Activated CD4-positive, alpha-beta T cell treated with anti-CD3 and anti-CD28 coated beads, Interleukin-2, amount 10 ng/mL, durations not matched to agents 7 days and 5 days (primary cell): ENCODE measurements around the gene LDLRAD4. TPM values are rescaled to one million over a fixed set of nuclear protein-coding genes. Genes with fewer than 3 reads are reported as not detected.

Experiments
- CTCF ChIA-PET: fragments of 350-600 bp; sonication (Branson Sonifier 250); formaldehyde crosslinking; loops from one replicate; lab custom pipeline; 2021; ENCODE audit warnings: antibody characterized with exemption; lab: Charles Lee
- POLR2A ChIA-PET: fragments of 350-600 bp; sonication (Branson Sonifier 250); formaldehyde crosslinking; loops from one replicate; lab custom pipeline; 2021; ENCODE audit warnings: antibody characterized with exemption; lab: Charles Lee
- DNase-seq: peaks from one replicate; pipeline ENCODE4 v3.0.0-alpha.2; 2020
- H3K27ac Mint-ChIP-seq: one replicate; pipeline ENCODE4 v1.8.0; 2021; ENCODE audit warnings: mild to moderate bottlenecking, moderate library complexity, mixed read lengths
- H3K27me3 Mint-ChIP-seq: one replicate; pipeline ENCODE4 v1.8.0; 2021; ENCODE audit warnings: mixed read lengths
- H3K36me3 Mint-ChIP-seq: one replicate; pipeline ENCODE4 v1.8.0; 2021; ENCODE audit warnings: low read depth, mixed read lengths
- H3K4me1 Mint-ChIP-seq: one replicate; pipeline ENCODE4 v1.8.0; 2021; ENCODE audit warnings: mixed read lengths
- H3K4me3 Mint-ChIP-seq: one replicate; pipeline ENCODE4 v1.8.0; 2021; ENCODE audit warnings: mild to moderate bottlenecking, moderate library complexity, mixed read lengths
- H3K9me3 Mint-ChIP-seq: one replicate; pipeline ENCODE4 v1.8.0; 2021; ENCODE audit warnings: mixed read lengths
- total RNA-seq, 2 experiments: library from RNA; stranded (reverse); gene quantifications; one replicate each; pipeline ENCODE4 v1.2.3, GENCODE V29; 2021

Gene LDLRAD4
- total RNA-seq, 2 experiments from 2014 or later, result 23.8 to 28.6 TPM

GRCh38 chr18:13374468-13375301 lies 156.1 kb downstream of the LDLRAD4 start:
- ChIA-PET POLR2A (interaction anchor here (0.6 kb wide), 1 partner anchor 9 kb away, joined by 3 read pairs; no protein-coding TSS in a partner anchor), CTCF (interaction anchor here (0.5 to 3.3 kb wide), 7 partner anchors 8 to 195 kb away, joined by 3 to 10 read pairs (median 4); no protein-coding TSS in a partner anchor)
- Mint-ChIP-seq H3K27me3 (no peaks in the 10 kb centered on the region), H3K36me3 (no peaks in the 10 kb centered on the region), H3K4me3 (no peak overlapping the region), H3K27ac (peak overlapping the region; percentile 87), H3K9me3 (no peaks in the 10 kb centered on the region), H3K4me1 (peaks cover 85% of the 10 kb centered on the region)
- DNase-seq, result no peak

DNA sequence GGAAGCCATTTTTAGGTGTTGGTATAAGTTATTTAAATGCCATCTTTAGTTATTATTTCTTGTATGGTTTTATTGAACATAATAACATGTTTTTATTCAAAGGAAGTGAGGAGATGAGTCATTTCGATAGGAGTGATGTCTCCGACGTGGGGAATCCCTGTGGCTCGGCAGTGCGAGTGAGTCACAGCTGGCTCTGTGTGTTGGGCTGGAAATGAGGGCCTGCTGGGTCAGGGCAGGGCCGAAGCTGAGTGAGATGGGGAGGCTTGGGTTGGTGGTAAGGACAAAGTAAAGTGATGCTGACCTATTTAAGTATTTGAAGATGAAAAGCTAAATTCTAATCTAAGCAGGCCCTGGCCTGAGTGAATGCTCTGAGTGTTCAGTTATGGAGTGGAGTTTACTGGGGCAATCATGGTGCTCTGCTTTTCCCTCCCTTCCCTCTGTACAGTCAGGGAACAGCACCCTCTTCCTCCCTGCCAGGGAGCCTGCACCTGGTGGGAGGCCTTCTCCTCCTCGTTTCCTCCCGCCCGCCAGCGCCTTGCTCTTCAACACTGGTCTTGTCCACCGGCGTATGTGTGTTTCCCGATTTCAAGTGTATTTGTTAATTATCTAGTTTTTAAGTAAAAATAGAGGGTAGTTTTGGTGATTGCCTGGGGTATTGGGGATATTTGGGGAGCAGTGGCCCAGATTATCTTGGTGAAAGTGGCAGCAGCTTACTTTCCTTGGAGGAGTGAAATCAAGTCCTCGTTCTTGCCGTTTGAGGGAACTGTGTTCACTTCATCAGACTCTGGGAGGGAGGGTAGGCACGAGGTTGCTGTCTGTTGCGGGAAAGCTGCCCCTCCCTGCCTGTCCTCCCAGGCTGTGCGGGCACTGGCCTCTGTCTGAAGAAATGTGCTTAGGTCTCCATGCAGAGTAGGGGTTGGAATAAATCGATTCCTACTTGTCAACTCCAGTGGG lies 157.0 kb downstream of the LDLRAD4 start:
- Mint-ChIP-seq H3K27me3 (no peaks in the 10 kb centered on the region), H3K27ac (peak overlapping the region; percentile 87), H3K36me3 (no peaks in the 10 kb centered on the region), H3K9me3 (no peaks in the 10 kb centered on the region), H3K4me3 (peak overlapping the region; percentile 48), H3K4me1 (peaks cover 82% of the 10 kb centered on the region)
- ChIA-PET POLR2A (no interaction called here), CTCF (interaction anchor here (0.6 to 3.3 kb wide), 6 partner anchors 7 to 104 kb away, joined by 3 to 10 read pairs (median 4); no protein-coding TSS in a partner anchor)
- DNase-seq, result peak; percentile 81

- Mint-ChIP-seq H3K36me3 (no peaks in the 10 kb centered on the region), H3K27me3 (no peaks in the 10 kb centered on the region), H3K4me3 (peak overlapping the region; percentile 48), H3K27ac (peak overlapping the region; percentile 87), H3K9me3 (no peaks in the 10 kb centered on the region), H3K4me1 (peaks cover 84% of the 10 kb centered on the region)
- ChIA-PET POLR2A (no interaction called here), CTCF (interaction anchor here (0.6 to 2.8 kb wide), 5 partner anchors 23 to 327 kb away, joined by 3 to 8 read pairs (median 3); no protein-coding TSS in a partner anchor)
- peak; percentile 46 for DNase-seq
Observed at GRCh38 chr18:13376298-13376840, 157.8 kb downstream of the LDLRAD4 start.

- ChIA-PET POLR2A (no interaction called here), CTCF (interaction anchor here (0.6 to 2.8 kb wide), 6 partner anchors 8 to 328 kb away, joined by 3 to 8 read pairs (median 4); no protein-coding TSS in a partner anchor)
- H3K4me1 Mint-ChIP-seq, result peaks cover 84% of the 10 kb centered on the region
- H3K4me3 Mint-ChIP-seq, result peak overlapping the region; percentile 48
- peak; percentile 57 for DNase-seq
- H3K27me3 Mint-ChIP-seq, result no peaks in the 10 kb centered on the region
- H3K27ac Mint-ChIP-seq, result peak overlapping the region; percentile 87
- H3K36me3 Mint-ChIP-seq, result no peaks in the 10 kb centered on the region
- no peaks in the 10 kb centered on the region for H3K9me3 Mint-ChIP-seq
Observed at GRCh38 chr18:13376841-13377351, 158.3 kb downstream of the LDLRAD4 start.

DNA sequence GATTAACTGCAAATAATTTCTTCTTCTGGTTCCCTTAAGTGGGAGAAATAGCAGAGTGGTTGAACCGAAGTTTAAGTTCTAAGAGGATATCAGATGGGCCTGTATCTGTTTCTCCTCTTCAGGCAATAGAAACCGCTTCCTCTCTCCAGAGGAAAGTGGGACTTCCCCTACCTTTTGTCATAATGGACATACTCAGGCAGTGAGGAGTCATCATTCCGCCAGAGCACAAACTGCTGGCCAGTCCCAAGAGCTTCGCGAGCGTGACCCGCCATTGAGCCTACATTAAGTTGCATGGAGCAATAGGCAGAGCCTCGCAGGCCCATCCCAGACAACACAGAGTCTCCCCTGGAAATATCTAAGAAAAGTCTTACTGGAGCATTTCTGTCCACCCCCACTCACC lies 158.9 kb downstream of the LDLRAD4 start:
- ChIA-PET CTCF (interaction anchor here (0.8 to 2.8 kb wide), 4 partner anchors 9 to 114 kb away, joined by 3 to 8 read pairs (median 4); no protein-coding TSS in a partner anchor), POLR2A (no interaction called here)
- no peaks in the 10 kb centered on the region for H3K36me3 Mint-ChIP-seq
- DNase-seq, result no peak
- peaks cover 84% of the 10 kb centered on the region for H3K4me1 Mint-ChIP-seq
- peak overlapping the region; percentile 48 for H3K4me3 Mint-ChIP-seq
- H3K27ac Mint-ChIP-seq, result peak overlapping the region; percentile 87
- H3K27me3 Mint-ChIP-seq, result no peaks in the 10 kb centered on the region
- H3K9me3 Mint-ChIP-seq, result no peaks in the 10 kb centered on the region

DNA sequence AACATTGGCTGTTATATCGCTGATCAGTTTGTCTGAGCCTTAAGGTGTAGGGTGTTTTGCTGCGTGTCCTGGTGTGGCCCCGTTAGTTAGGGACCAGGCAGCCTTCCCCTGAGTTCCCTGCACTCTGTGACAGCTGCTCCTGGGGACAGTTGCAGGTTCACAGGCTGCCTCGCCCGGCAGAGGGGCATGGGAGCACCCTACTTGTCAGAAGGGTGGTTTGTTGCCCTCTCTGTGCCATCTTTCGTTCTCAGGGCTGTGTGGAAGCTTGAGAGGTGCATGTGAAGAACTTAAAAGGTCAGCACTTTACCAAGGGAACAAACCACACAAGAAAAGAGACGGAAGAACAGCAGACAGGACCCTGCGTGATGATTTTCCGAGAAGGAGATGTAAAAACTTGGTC lies 159.6 kb downstream of the LDLRAD4 start:
- no peak for DNase-seq
- no peaks in the 10 kb centered on the region for H3K27me3 Mint-ChIP-seq
- no peaks in the 10 kb centered on the region for H3K36me3 Mint-ChIP-seq
- ChIA-PET POLR2A (no interaction called here), CTCF (interaction anchor here (1.6 kb wide), 1 partner anchor 9 kb away, joined by 5 read pairs; no protein-coding TSS in a partner anchor)
- H3K4me3 Mint-ChIP-seq, result no peak overlapping the region
- no peaks in the 10 kb centered on the region for H3K9me3 Mint-ChIP-seq
- no peak overlapping the region for H3K27ac Mint-ChIP-seq
- peaks cover 84% of the 10 kb centered on the region for H3K4me1 Mint-ChIP-seq

DNA sequence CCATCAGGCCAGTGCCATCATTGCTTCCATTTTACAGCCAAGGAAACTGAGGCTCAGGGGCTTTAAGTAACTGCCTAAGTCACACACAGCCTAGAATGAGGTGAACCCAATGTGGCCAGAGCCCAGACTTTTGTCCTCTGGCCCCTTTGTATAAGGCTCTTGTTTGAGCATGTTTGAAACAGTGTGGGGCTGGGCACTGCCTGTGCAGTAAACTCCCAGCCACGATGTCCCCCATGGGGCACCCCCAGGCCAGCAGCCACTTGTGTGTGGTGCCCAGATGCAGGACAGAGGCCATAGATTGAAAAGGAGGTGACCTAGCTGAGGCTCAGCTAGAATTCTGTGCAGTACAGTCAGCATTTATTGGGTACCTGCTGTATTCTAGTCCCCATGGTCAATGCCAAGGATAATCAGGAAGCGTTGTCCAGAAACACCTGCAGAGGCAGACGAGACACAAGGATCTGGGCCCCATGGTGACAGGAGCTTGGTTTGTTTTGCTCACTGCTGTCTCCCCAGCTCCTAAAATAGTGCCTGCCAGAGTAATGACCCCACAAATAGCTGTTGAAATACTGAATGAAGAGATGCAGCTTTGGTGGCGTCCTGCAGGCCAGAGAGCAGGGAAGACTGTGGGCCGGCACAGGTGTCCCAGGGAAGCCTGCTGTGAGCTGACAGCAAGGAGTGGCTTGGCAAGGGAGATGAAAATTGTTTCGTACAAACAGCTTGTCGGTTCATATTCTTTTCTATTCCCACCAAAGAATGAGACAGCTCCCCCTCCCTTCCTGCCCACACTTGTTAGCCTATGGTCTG lies 160.7 kb downstream of the LDLRAD4 start:
- peak overlapping the region; percentile 32 for H3K27ac Mint-ChIP-seq
- no peak overlapping the region for H3K4me3 Mint-ChIP-seq
- no peaks in the 10 kb centered on the region for H3K27me3 Mint-ChIP-seq
- CTCF ChIA-PET, result interaction anchor here (0.6 kb wide), 1 partner anchor 113 kb away, joined by 3 read pairs; no protein-coding TSS in a partner anchor
- POLR2A ChIA-PET, result interaction anchor here (0.5 kb wide), 1 partner anchor 496 kb away, joined by 4 read pairs; no protein-coding TSS in a partner anchor
- no peak for DNase-seq
- H3K9me3 Mint-ChIP-seq, result no peaks in the 10 kb centered on the region
- no peaks in the 10 kb centered on the region for H3K36me3 Mint-ChIP-seq
- H3K4me1 Mint-ChIP-seq, result peaks cover 79% of the 10 kb centered on the region

- Mint-ChIP-seq H3K36me3 (no peaks in the 10 kb centered on the region), H3K27me3 (no peaks in the 10 kb centered on the region), H3K4me1 (peaks cover 71% of the 10 kb centered on the region), H3K9me3 (no peaks in the 10 kb centered on the region), H3K27ac (peak overlapping the region; percentile 50), H3K4me3 (no peak overlapping the region)
- ChIA-PET POLR2A (interaction anchor here (0.5 kb wide), 1 partner anchor 497 kb away, joined by 4 read pairs; no protein-coding TSS in a partner anchor), CTCF (interaction anchor here (0.7 kb wide), 1 partner anchor 15 kb away, joined by 3 read pairs; no protein-coding TSS in a partner anchor)
- no peak for DNase-seq
Observed at GRCh38 chr18:13379930-13380690, 161.6 kb downstream of the LDLRAD4 start.

DNA sequence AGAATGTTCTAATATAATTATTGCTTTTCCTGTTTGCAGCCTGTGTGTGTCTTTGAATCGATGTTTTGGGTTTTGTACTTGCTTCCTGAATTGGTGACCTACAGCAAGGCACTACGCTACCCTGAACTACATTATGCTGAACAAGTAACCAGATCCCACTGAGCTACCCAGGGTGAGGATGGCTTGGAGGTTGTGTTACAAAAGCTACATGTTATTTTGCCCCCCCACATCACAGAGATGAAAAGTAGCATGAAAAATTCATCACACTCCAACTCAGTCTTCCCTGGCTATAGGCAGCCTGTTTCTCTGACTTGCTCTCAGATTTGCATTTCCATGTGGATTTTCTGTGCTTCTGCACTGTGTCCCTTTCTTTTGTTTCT lies 162.1 kb downstream of the LDLRAD4 start:
- Mint-ChIP-seq H3K27ac (peak overlapping the region; percentile 50), H3K4me1 (peaks cover 65% of the 10 kb centered on the region), H3K9me3 (no peaks in the 10 kb centered on the region), H3K36me3 (no peaks in the 10 kb centered on the region), H3K27me3 (no peaks in the 10 kb centered on the region), H3K4me3 (no peak overlapping the region)
- CTCF ChIA-PET, result interaction anchor here (0.7 kb wide), 1 partner anchor 14 kb away, joined by 3 read pairs; no protein-coding TSS in a partner anchor
- DNase-seq, result no peak
- POLR2A ChIA-PET, result no interaction called here

DNA sequence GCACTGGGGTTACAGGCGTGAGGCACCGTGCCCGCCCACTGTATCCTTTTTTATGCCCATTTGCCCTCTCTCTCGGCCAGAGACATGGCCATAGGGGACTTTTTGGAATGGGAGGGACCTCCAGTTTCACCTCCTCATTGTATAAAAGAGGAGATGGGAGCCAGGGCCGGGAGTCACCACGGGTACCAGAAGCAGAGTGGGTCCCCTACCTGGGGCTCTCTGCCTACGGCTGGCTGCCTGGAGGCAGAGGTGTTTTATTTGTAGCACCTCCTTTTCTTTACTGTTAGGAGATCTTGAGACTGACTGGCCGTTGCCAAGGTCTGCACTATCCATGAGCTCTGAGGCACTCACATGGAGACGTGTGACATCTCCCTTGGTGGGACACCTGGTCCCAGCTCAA lies 162.8 kb downstream of the LDLRAD4 start:
- DNase-seq, result no peak
- peaks cover 58% of the 10 kb centered on the region for H3K4me1 Mint-ChIP-seq
- no peaks in the 10 kb centered on the region for H3K36me3 Mint-ChIP-seq
- no peaks in the 10 kb centered on the region for H3K9me3 Mint-ChIP-seq
- H3K4me3 Mint-ChIP-seq, result peak overlapping the region; percentile 70
- H3K27me3 Mint-ChIP-seq, result no peaks in the 10 kb centered on the region
- CTCF ChIA-PET, result interaction anchor here (0.7 to 2.8 kb wide), 2 partner anchors 8 to 27 kb away, joined by 3 to 10 read pairs; no protein-coding TSS in a partner anchor
- H3K27ac Mint-ChIP-seq, result peak overlapping the region; percentile 94
- POLR2A ChIA-PET, result no interaction called here
